Sigmoid colon (tissue), 4 donors: ENCODE data around the gene PLEKHG5.

ENCODE experiments used
- CTCF ChIP-seq, 4 experiments: fragments of 450-650 bp in 3 of 4; fragments of 200-600 bp in 1 of 4; IDR thresholded peaks; one replicate each; pipeline ENCODE4 v1.5.1; 2016 to 2019; ENCODE audit warnings: antibody characterized with exemption in 4 of 4, mild to moderate bottlenecking in 3 of 4, moderate library complexity in 2 of 4
- EP300 ChIP-seq, 4 donors: sonication (generic); formaldehyde crosslinking; IDR thresholded peaks; one replicate each; pipeline ENCODE4 v1.6.1; 2017; ENCODE audit warnings: antibody characterized with exemption in 4 of 4
- POLR2A ChIP-seq, 2 donors: fragments of 450-650 bp; IDR thresholded peaks; one replicate each; pipeline ENCODE4 v1.6.1; 2016; ENCODE audit warnings: antibody characterized with exemption in 2 of 2, mild to moderate bottlenecking in 2 of 2, moderate library complexity in 2 of 2
- POLR2AphosphoS5 ChIP-seq, 4 donors: sonication (generic); formaldehyde crosslinking; IDR thresholded peaks; one replicate each; pipeline ENCODE4 v1.6.1; 2017; ENCODE audit warnings: antibody characterized with exemption in 4 of 4

- no peak for TF ChIP-seq POLR2AphosphoS5 (IDR thresholded peaks at IDR 0.05)
- TF ChIP-seq CTCF (IDR thresholded peaks at IDR 0.05) = no peak
- no peak for TF ChIP-seq EP300 (IDR thresholded peaks at IDR 0.05)
- no peak for TF ChIP-seq POLR2A (IDR thresholded peaks at IDR 0.05)
Observed at GRCh38 chr1:6488602-6489382, 2.7 kb downstream of the PLEKHG5 start.
